KMS-11 (cell line): Measurements from ENCODE around the gene TOMM70.

ENCODE experiments used
- H2AFZ ChIP-seq: fragments of 200-600 bp; sonication (generic); 2 replicates; pipeline ENCODE4 v1.6.1; 2016; ENCODE audit warnings: antibody characterized with exemption, mixed run types, low read depth
- H3K27ac ChIP-seq: fragments of 200-600 bp; sonication (generic); 2 replicates; pipeline ENCODE4 v1.6.1; 2016; ENCODE audit warnings: mild to moderate bottlenecking, mixed run types
- H3K27me3 ChIP-seq: fragments of 200-600 bp; sonication (generic); 2 replicates; pipeline ENCODE4 v1.6.1; 2017; ENCODE audit warnings: mild to moderate bottlenecking, low read depth, mixed run types, moderate library complexity; ENCODE audit not compliant: insufficient read depth
- H3K36me3 ChIP-seq: fragments of 200-600 bp; sonication (generic); 2 replicates; pipeline ENCODE4 v1.6.1; 2017; ENCODE audit warnings: mild to moderate bottlenecking, mixed run types; ENCODE audit not compliant: insufficient read depth
- H3K4me1 ChIP-seq: fragments of 200-600 bp; sonication (generic); 2 replicates; pipeline ENCODE4 v1.6.1; 2016; ENCODE audit warnings: mild to moderate bottlenecking, low read depth, mixed run types; ENCODE audit not compliant: poor library complexity, severe bottlenecking
- H3K4me2 ChIP-seq: fragments of 200-600 bp; sonication (generic); 2 replicates; pipeline ENCODE4 v1.7.0; 2016; ENCODE audit warnings: mild to moderate bottlenecking, mixed run types
- H3K4me3 ChIP-seq: fragments of 200-600 bp; sonication (generic); IDR thresholded peaks from 2 replicates; pipeline ENCODE4 v1.6.1; 2017; ENCODE audit warnings: low read depth, low read length, mixed read lengths; ENCODE audit not compliant: insufficient read depth
- H3K79me2 ChIP-seq: fragments of 200-600 bp; sonication (generic); 2 replicates; pipeline ENCODE4 v1.6.1; 2016; ENCODE audit warnings: low read depth, mixed run types; ENCODE audit not compliant: insufficient read depth
- H3K9ac ChIP-seq: fragments of 200-600 bp; sonication (generic); 2 replicates; pipeline ENCODE4 v1.6.1; 2016; ENCODE audit warnings: mild to moderate bottlenecking, mixed run types
- H4K20me1 ChIP-seq: fragments of 200-600 bp; sonication (generic); 2 replicates; pipeline ENCODE4 v1.6.1; 2016; ENCODE audit warnings: mild to moderate bottlenecking, mixed run types; ENCODE audit not compliant: insufficient read depth
- CTCF ChIP-seq: fragments of 200-600 bp; sonication (generic); conservative IDR thresholded peaks from 2 replicates; pipeline ENCODE4 v1.6.1; 2017; ENCODE audit warnings: low read depth, mild to moderate bottlenecking, antibody characterized with exemption, low read length, moderate library complexity, mixed read lengths

TOMM70 gene

DNA sequence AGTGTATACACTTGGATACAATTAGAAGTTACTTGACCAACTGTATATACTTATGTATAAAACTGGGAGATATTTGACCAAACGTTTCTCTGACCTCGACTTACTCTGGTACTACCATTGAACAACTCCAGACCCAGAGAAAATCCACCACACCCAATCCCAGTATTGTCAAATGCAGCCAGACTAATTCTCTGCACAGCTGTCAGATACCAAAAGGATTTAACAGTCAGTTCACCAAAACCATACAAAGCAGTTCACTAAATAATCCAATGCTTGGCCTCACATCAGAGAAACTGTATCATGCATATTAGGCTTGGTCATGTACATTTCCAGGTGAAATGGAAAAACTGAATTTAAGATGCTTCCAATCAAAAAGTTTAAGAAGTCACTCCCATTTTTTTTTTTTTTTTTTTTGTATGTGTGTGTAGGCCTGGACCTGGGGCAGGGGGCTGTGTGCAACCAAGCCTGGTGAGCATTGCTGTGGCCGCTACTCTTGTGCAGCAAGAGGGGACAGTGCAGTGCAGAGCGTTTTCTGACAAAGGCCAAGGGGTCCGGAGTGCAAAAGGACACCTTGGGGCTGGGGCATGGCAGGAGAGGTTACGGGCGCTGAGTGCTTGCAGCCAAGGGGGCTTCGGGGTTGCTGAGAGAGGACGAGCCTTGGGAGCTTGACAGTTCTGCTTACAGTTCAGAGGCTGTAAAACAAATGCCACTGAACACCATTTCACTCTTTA, 1.4 kb downstream of the TOMM70 start:
- Histone ChIP-seq H3K4me3 (peak overlapping the region; percentile 4), H3K27ac (peak overlapping the region; percentile 92; the same call in 1 of the 2 replicates), H3K4me1 (peaks cover 61% of the 10 kb centered on the region), H3K27me3 (no peaks in the 10 kb centered on the region), H3K9ac (peak overlapping the region; percentile 84; the same call in 1 of the 2 replicates), H4K20me1 (peaks cover 14% of the 10 kb centered on the region), H3K4me2 (peak overlapping the region; percentile 84), H2AFZ (no peak overlapping the region), H3K36me3 (no peaks in the 10 kb centered on the region), H3K79me2 (peaks cover 78% of the 10 kb centered on the region)
- TF ChIP-seq CTCF: no peak

DNA sequence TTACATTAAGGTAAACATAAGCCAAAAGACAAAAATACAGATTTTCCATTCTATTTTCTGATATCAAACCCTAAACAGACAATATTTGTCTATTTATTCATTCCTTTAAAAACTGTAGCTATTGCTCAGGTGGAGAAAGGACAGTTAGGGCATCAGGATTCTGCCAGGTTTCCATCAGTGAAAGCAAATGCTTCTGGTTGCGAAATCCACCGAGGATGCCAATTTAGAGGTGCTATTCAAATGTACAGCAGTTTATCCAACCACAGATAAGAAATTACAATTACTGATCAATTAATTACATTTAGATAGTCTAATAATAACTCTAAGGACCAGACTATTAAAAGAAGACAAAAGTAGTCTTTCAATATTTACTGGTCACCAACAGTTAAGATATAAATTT, 3.9 kb downstream of the TOMM70 start:
- H3K36me3 ChIP-seq: no peaks in the 10 kb centered on the region
- no peak overlapping the region for H3K4me2 ChIP-seq
- H3K4me3 ChIP-seq: no peak overlapping the region
- no peaks in the 10 kb centered on the region for H3K27me3 ChIP-seq
- H4K20me1 ChIP-seq: peaks cover 14% of the 10 kb centered on the region
- H2AFZ ChIP-seq: no peak overlapping the region
- H3K9ac ChIP-seq: no peak overlapping the region
- no peak for TF ChIP-seq CTCF
- H3K27ac ChIP-seq: no peak overlapping the region
- peaks cover 40% of the 10 kb centered on the region for H3K4me1 ChIP-seq
- peaks cover 89% of the 10 kb centered on the region for H3K79me2 ChIP-seq

GRCh38 chr3:100395679-100396431, 5.0 kb downstream of the TOMM70 start:
- H3K4me3 ChIP-seq: no peak overlapping the region
- H3K27me3 ChIP-seq: no peaks in the 10 kb centered on the region
- H3K79me2 ChIP-seq: peaks cover 100% of the 10 kb centered on the region
- TF ChIP-seq CTCF: no peak
- H3K4me1 ChIP-seq: peaks cover 40% of the 10 kb centered on the region
- H3K27ac ChIP-seq: no peak overlapping the region
- no peaks in the 10 kb centered on the region for H3K36me3 ChIP-seq
- peaks cover 14% of the 10 kb centered on the region for H4K20me1 ChIP-seq
- no peak overlapping the region for H3K9ac ChIP-seq
- H3K4me2 ChIP-seq: no peak overlapping the region
- no peak overlapping the region for H2AFZ ChIP-seq

- H4K20me1 ChIP-seq: peaks cover 3% of the 10 kb centered on the region; the same call in 1 of the 2 replicates
- no peak overlapping the region for H3K4me2 ChIP-seq
- H3K4me3 ChIP-seq: no peak overlapping the region
- no peak overlapping the region for H3K27ac ChIP-seq
- no peak overlapping the region for H3K9ac ChIP-seq
- TF ChIP-seq CTCF: no peak
- no peaks in the 10 kb centered on the region for H3K27me3 ChIP-seq
- peaks cover 74% of the 10 kb centered on the region for H3K79me2 ChIP-seq
- H3K4me1 ChIP-seq: no peaks in the 10 kb centered on the region
- no peak overlapping the region for H2AFZ ChIP-seq
- 0 out of 2 replicates have a peak, but pooled peaks cover 3% of the 10 kb centered on the region for H3K36me3 ChIP-seq
Observed at GRCh38 chr3:100389025-100389424, 11.9 kb downstream of the TOMM70 start.
